Measurements from ENCODE around the gene HBM.
"Not testable (repeated sequence)": the region's sequence is repeated elsewhere in the genome, so short reads cannot be mapped to it uniquely, and the experiment has no call there.

Gene HBM

DNA sequence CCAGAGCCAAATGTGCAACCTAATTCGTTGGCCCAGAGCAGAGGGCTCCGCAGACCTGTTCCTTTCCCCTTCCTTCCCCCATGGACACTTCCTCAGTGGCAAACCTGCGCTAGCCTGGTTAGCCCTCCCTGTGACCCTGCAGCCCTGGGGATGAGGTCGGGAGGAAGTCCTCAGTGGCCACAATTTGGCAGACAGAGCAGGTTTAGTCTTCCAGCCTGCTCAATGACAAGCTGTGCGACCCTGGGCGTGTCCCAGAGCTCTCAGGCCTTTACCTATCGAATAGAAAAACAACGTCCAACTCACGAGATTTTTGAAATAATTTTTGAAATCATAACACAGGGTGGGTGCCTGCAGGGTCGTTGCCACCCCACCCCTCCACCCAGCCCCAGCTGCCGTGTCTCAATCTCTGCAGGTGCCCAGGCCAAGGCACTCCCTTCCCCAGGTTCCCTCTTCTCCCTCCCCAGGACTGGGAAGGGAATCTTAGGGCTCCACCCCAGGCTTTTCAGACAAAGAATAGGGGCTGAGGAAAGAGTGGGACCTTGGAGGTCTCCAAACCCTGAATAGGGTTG is 1.4 kb downstream of the HBM start:
- DNase-seq (ENCODE audit: low read depth in 1 of 2, low spot score in 1 of 2) = no peak

DNA sequence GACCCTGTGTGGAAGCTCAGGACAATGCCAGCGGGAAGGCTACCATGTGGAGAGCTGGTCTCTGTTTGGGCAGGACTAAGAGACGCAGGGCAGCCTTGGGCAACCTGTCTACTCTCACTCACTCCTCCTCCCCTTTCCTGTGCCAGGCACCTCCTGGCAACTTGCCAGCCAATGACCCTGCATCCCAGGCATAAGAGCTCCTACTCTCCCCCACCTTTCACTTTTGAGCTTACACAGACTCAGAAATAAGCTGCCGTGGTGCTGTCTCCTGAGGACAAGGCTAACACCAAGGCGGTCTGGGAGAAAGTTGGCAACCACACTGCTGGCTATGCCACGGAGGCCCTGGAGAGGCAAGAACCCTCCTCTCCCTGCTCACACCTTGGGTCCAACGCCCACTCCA is 2.6 kb downstream of the HBM start:
- no peak for DNase-seq (ENCODE audit: low read depth in 1 of 2, low spot score in 1 of 2)

DNA sequence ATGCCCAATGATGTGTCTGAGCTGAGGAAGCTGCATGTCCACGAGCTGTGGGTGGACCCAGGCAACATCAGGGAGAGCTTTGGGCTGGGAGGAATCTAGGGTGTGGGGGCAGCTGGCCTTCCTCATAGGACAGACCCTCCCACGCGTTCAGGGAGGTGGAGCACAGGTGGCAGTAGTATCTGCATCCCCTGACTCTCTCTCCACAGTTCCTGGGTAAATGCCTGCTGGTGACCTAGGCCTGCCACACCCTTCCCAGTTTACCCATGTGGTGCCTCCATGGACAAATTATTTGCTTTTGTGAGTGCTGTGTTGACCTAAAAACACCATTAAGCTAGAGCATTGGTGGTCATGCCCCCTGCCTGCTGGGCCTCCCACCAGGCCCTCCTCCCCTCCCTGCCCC is 3.2 kb downstream of the HBM start:
- DNase-seq (ENCODE audit: low read depth in 1 of 2, low spot score in 1 of 2) = no peak

DNA sequence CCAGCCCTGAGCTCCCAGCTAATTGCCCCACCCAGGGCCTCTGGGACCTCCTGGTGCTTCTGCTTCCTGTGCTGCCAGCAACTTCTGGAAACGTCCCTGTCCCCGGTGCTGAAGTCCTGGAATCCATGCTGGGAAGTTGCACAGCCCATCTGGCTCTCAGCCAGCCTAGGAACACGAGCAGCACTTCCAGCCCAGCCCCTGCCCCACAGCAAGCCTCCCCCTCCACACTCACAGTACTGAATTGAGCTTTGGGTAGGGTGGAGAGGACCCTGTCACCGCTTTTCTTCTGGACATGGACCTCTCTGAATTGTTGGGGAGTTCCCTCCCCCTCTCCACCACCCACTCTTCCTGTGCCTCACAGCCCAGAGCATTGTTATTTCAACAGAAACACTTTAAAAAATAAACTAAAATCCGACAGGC is 4.3 kb downstream of the HBM start:
- not testable (repeated sequence) for DNase-seq (ENCODE audit: low read depth in 1 of 2, low spot score in 1 of 2)

DNA sequence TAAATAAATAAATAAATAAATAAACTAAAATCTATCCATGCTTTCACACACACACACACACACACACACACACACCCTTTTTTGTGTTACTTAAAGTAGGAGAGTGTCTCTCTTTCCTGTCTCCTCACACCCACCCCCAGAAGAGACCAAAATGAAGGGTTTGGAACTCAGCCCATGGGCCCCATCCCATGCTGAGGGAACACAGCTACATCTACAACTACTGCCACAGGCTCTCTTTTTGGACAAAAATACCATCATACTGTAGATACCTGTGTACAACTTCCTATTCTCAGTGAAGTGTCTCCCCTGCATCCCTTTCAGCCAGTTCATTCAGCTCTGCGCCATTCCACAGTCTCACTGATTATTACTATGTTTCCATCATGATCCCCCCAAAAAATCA is 5.0 kb downstream of the HBM start:
- no peak for DNase-seq (ENCODE audit: low read depth in 1 of 2, low spot score in 1 of 2)

DNA sequence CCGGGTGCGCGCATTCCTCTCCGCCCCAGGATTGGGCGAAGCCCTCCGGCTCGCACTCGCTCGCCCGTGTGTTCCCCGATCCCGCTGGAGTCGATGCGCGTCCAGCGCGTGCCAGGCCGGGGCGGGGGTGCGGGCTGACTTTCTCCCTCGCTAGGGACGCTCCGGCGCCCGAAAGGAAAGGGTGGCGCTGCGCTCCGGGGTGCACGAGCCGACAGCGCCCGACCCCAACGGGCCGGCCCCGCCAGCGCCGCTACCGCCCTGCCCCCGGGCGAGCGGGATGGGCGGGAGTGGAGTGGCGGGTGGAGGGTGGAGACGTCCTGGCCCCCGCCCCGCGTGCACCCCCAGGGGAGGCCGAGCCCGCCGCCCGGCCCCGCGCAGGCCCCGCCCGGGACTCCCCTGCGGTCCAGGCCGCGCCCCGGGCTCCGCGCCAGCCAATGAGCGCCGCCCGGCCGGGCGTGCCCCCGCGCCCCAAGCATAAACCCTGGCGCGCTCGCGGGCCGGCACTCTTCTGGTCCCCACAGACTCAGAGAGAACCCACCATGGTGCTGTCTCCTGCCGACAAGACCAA is 6.7 kb downstream of the HBM start, which contains the start of gene HBA2:
Gene HBA2 (plus strand): TSS at position 503 of the 568 bp plus-strand sequence. CDS start 37 bp downstream, at position 540.
- DNase-seq (ENCODE audit: low read depth in 1 of 2, low spot score in 1 of 2) = not testable (repeated sequence)

DNA sequence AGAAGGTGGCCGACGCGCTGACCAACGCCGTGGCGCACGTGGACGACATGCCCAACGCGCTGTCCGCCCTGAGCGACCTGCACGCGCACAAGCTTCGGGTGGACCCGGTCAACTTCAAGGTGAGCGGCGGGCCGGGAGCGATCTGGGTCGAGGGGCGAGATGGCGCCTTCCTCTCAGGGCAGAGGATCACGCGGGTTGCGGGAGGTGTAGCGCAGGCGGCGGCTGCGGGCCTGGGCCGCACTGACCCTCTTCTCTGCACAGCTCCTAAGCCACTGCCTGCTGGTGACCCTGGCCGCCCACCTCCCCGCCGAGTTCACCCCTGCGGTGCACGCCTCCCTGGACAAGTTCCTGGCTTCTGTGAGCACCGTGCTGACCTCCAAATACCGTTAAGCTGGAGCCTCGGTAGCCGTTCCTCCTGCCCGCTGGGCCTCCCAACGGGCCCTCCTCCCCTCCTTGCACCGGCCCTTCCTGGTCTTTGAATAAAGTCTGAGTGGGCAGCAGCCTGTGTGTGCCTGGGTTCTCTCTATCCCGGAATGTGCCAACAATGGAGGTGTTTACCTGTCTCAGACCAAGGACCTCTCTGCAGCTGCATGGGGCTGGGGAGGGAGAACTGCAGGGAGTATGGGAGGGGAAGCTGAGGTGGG is 7.6 kb downstream of the HBM start:
- DNase-seq (ENCODE audit: low read depth in 1 of 2, low spot score in 1 of 2) = not testable (repeated sequence)

DNA sequence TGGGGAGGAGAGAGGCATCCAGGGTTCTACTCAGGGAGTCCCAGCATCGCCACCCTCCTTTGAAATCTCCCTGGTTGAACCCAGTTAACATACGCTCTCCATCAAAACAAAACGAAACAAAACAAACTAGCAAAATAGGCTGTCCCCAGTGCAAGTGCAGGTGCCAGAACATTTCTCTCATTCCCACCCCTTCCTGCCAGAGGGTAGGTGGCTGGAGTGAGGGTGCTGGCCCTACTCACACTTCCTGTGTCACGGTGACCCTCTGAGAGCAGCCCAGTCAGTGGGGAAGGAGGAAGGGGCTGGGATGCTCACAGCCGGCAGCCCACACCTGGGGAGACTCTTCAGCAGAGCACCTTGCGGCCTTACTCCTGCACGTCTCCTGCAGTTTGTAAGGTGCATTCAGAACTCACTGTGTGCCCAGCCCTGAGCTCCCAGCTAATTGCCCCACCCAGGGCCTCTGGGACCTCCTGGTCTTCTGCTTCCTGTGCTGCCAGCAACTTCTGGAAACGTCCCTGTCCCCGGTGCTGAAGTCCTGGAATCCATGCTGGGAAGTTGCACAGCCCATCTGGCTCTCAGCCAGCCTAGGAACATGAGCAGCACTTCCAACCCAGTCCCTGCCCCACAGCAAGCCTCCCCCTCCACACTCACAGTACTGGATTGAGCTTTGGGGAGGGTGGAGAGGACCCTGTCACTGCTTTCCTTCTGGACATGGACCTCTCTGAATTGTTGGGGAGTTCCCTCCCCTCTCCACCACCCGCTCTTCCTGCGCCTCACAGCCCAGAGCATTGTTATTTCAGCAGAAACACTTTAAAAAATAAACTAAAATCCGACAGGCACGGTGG is 8.4 kb downstream of the HBM start:
- not testable (repeated sequence) for DNase-seq (ENCODE audit: low read depth in 1 of 2, low spot score in 1 of 2)

DNA sequence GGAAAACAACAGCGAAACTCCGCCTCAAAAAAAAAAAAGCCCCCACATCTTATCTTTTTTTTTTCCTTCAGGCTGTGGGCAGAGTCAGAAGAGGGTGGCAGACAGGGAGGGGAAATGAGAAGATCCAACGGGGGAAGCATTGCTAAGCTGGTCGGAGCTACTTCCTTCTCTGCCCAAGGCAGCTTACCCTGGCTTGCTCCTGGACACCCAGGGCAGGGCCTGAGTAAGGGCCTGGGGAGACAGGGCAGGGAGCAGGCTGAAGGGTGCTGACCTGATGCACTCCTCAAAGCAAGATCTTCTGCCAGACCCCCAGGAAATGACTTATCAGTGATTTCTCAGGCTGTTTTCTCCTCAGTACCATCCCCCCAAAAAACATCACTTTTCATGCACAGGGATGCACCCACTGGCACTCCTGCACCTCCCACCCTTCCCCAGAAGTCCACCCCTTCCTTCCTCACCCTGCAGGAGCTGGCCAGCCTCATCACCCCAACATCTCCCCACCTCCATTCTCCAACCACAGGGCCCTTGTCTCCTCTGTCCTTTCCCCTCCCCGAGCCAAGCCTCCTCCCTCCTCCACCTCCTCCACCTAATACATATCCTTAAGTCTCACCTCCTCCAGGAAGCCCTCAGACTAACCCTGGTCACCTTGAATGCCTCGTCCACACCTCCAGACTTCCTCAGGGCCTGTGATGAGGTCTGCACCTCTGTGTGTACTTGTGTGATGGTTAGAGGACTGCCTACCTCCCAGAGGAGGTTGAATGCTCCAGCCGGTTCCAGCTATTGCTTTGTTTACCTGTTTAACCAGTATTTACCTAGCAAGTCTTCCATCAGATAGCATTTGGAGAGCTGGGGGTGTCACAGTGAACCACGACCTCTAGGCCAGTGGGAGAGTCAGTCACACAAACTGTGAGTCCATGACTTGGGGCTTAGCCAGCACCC is 9.5 kb downstream of the HBM start:
- no peak for DNase-seq (ENCODE audit: low read depth in 1 of 2, low spot score in 1 of 2)

DNA sequence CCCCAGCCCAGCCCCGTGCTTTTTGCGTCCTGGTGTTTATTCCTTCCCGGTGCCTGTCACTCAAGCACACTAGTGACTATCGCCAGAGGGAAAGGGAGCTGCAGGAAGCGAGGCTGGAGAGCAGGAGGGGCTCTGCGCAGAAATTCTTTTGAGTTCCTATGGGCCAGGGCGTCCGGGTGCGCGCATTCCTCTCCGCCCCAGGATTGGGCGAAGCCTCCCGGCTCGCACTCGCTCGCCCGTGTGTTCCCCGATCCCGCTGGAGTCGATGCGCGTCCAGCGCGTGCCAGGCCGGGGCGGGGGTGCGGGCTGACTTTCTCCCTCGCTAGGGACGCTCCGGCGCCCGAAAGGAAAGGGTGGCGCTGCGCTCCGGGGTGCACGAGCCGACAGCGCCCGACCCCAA is 10.2 kb downstream of the HBM start:
- not testable (repeated sequence) for DNase-seq (ENCODE audit: low read depth in 1 of 2, low spot score in 1 of 2)

DNA sequence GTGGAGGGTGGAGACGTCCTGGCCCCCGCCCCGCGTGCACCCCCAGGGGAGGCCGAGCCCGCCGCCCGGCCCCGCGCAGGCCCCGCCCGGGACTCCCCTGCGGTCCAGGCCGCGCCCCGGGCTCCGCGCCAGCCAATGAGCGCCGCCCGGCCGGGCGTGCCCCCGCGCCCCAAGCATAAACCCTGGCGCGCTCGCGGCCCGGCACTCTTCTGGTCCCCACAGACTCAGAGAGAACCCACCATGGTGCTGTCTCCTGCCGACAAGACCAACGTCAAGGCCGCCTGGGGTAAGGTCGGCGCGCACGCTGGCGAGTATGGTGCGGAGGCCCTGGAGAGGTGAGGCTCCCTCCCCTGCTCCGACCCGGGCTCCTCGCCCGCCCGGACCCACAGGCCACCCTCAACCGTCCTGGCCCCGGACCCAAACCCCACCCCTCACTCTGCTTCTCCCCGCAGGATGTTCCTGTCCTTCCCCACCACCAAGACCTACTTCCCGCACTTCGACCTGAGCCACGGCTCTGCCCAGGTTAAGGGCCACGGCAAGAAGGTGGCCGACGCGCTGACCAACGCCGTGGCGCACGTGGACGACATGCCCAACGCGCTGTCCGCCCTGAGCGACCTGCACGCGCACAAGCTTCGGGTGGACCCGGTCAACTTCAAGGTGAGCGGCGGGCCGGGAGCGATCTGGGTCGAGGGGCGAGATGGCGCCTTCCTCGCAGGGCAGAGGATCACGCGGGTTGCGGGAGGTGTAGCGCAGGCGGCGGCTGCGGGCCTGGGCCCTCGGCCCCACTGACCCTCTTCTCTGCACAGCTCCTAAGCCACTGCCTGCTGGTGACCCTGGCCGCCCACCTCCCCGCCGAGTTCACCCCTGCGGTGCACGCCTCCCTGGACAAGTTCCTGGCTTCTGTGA is 11.0 kb downstream of the HBM start, which contains the start of gene HBA1:
Gene HBA1 (plus strand): TSS at position 204 of the 906 bp plus-strand sequence. CDS start 37 bp downstream, at position 241.
- not testable (repeated sequence) for DNase-seq (ENCODE audit: low read depth in 1 of 2, low spot score in 1 of 2)

DNA sequence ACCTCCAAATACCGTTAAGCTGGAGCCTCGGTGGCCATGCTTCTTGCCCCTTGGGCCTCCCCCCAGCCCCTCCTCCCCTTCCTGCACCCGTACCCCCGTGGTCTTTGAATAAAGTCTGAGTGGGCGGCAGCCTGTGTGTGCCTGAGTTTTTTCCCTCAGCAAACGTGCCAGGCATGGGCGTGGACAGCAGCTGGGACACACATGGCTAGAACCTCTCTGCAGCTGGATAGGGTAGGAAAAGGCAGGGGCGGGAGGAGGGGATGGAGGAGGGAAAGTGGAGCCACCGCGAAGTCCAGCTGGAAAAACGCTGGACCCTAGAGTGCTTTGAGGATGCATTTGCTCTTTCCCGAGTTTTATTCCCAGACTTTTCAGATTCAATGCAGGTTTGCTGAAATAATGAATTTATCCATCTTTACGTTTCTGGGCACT is 11.6 kb downstream of the HBM start:
- DNase-seq (ENCODE audit: low read depth in 1 of 2, low spot score in 1 of 2) = no peak

DNA sequence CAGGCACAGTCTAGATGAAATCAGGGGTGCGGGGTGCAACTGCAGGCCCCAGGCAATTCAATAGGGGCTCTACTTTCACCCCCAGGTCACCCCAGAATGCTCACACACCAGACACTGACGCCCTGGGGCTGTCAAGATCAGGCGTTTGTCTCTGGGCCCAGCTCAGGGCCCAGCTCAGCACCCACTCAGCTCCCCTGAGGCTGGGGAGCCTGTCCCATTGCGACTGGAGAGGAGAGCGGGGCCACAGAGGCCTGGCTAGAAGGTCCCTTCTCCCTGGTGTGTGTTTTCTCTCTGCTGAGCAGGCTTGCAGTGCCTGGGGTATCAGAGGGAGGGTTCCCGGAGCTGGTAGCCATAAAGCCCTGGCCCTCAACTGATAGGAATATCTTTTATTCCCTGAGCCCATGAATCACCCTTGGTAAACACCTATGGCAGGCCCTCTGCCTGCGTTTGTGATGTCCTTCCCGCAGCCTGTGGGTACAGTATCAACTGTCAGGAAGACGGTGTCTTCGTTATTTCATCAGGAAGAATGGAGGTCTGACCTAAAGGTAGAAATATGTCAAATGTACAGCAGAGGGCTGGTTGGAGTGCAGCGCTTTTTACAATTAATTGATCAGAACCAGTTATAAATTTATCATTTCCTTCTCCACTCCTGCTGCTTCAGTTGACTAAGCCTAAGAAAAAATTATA is 12.3 kb downstream of the HBM start:
- DNase-seq (ENCODE audit: low read depth in 1 of 2, low spot score in 1 of 2) = no peak

DNA sequence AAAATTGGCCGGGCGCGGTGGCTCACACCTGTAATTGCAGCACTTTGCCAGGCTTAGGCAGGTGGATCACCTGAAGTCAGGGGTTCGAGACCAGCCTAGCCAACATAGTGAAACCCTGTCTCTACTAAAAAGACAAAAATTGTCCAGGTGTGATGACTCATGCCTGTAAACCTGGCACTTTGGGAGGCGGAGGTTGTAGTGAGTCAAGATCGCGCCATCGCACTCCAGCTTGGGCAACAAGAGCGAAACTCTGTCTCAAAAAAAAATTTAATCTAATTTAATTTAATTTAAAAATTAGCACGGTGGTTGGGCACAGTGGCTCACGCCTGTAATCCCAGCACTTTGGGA is 12.9 kb downstream of the HBM start:
- no peak for DNase-seq (ENCODE audit: low read depth in 1 of 2, low spot score in 1 of 2)

DNA sequence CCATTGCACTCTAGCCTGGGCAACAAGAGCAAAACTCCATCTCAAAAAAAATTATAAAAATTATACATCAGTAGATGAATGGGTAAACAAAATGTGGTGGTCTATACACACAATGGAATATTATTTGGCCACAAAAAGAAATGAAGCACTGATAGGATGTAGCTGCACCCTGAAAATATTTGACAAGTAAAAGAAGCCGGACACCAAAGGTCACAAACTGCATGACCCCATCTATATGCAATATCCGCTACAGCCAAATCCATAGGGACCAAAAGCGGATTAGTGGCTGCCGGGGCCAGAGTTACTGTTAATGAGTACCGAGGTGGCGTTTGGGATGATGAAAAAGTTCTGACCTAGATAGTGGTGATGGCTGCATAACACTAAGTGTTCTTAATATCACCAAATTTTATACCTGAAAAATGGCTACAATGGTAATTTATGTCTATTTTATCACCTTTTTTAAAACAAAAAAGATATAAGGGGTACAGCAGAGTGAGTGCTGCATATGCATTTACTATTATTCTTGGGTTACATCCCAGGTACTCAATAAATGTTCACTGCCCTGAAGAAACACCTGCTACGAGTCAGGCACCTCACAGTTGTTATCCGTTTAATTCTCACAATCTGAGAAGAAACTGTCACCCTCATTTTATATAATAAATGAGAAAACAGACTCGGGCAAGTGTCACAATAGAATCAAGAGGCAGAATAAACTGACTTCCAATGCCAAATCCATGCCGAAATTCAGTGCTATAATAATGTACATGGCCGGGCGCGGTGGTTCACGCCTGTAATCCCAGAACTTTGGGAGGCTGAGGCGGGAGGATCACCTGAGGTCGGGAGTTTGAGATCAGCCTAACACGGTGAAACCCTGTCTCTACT is 13.7 kb downstream of the HBM start:
- DNase-seq (ENCODE audit: low read depth in 1 of 2, low spot score in 1 of 2) = no peak

DNA sequence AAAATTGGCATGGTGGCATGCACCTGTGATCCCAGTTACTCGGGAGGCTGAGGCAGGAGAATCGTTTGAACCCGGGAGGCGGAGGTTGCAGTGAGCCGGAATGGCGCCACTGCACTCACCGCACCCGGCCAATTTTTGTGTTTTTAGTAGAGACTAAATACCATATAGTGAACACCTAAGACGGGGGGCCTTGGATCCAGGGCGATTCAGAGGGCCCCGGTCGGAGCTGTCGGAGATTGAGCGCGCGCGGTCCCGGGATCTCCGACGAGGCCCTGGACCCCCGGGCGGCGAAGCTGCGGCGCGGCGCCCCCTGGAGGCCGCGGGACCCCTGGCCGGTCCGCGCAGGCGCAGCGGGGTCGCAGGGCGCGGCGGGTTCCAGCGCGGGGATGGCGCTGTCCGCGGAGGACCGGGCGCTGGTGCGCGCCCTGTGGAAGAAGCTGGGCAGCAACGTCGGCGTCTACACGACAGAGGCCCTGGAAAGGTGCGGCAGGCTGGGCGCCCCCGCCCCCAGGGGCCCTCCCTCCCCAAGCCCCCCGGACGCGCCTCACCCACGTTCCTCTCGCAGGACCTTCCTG is 14.4 kb downstream of the HBM start, which contains the start of gene HBQ1:
Gene HBQ1 (plus strand): TSS at position 359 of the 575 bp plus-strand sequence. CDS start 28 bp downstream, at position 387.
- DNase-seq (ENCODE audit: low read depth in 1 of 2, low spot score in 1 of 2) = no peak
